Measurements from ENCODE around the gene CAMTA1. TPM values are rescaled to one million over a fixed set of nuclear protein-coding genes. Genes with fewer than 3 reads are reported as not detected.
A peak's percentile ranks its signal among the peaks of the same experiment; 100 is the strongest.

Gene CAMTA1
- total RNA-seq, 5 donors from 2014 or later (not counting 1 experiment from before 2014, with no cell fraction given), result 29.7 to 37.4 (median 34.6) TPM

DNA sequence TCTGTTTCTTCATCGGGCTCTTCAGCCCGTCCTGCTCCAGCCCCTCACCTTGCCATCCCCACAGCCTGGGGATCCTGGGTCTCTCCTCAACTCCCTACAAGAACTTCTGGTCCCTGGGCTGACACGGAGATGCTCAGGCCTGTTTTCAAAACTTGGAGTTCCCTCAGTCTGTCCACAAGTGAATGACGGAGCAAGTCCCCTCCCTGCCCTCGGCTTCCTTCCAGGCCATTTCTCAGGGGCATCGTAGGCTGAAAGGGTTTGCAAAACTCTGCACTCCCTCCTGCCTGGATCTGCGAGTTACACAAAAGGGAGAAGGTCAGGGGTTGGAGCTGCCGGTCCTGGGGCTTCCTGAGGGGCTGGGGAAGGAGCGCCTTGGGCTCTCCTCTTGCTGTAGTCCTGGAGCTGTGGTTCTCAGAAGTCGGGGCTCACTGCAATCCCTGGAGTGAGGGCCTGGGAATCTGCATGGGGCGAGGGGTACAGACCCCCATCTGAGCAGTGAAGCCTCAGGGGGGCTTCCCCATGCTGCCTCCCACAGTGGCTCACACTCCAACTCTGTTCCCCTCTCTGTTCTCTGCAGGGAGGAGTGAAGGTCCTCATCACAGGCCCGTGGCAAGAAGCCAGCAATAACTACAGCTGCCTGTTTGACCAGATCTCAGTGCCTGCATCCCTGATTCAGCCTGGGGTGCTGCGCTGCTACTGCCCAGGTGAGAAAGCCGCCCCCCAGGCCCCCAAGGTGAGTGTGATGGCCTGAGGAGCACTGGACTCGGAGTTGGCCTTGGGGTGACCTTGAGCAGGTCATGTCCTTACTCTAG lies 885.3 kb downstream of the CAMTA1 start:
- Histone ChIP-seq H3K4me3 (ENCODE audit: control insufficient read depth in 1 of 2, extremely low read depth in 1 of 2, low read length in 1 of 2) (no peak overlapping the region), H3K36me3 (ENCODE audit: control insufficient read depth in 2 of 2, extremely low read depth in 1 of 2, insufficient read depth in 1 of 2, low read length in 1 of 2) (no peaks in the 10 kb centered on the region), H3K4me1 (ENCODE audit: control insufficient read depth in 1 of 2, extremely low read depth in 1 of 2, insufficient read depth in 2 of 2, low read length in 2 of 2) (peaks cover 0 to 22% of the 10 kb centered on the region in 2 experiments), H3K27me3 (replicated peaks in 1 of 2; ENCODE audit: control insufficient read depth in 2 of 2, extremely low read depth in 1 of 2, insufficient read depth in 2 of 2, low read length in 1 of 2) (peaks cover 0 to 38% of the 10 kb centered on the region in 2 experiments), H3K27ac (ENCODE audit: low read length) (no peak overlapping the region), H3K9me3 (no peaks in the 10 kb centered on the region)
- Mint-ChIP-seq H3K27ac (no peak overlapping the region), H3K9me3 (no peaks in the 10 kb centered on the region), H3K27me3 (peaks cover 0 to 10% of the 10 kb centered on the region in 2 donors), H3K36me3 (no peaks in the 10 kb centered on the region), H3K4me1 (peaks cover 5 to 20% (median 7%) of the 10 kb centered on the region in 3 donors), H3K4me3 (peak overlapping the region; percentile 13 to 32 (median 31))
- POLR2A ChIA-PET, result interaction anchor here in 1 of 2 donors (0.6 kb wide), 1 partner anchor 641 kb away, joined by 4 read pairs; no protein-coding TSS in a partner anchor
- CTCF ChIA-PET, result interaction anchor here (1.1 to 5.2 kb wide), 4 partner anchors 68 to 85 kb away, joined by 3 to 124 read pairs (median 27); no protein-coding TSS in a partner anchor
- WGBS (ENCODE audit: insufficient coverage), result 82% methylated on average over 12 of the region's 15 CpGs
- DNase-seq (no peak), ATAC-seq (replicated peaks in 1 of 4) (no peak)

DNA sequence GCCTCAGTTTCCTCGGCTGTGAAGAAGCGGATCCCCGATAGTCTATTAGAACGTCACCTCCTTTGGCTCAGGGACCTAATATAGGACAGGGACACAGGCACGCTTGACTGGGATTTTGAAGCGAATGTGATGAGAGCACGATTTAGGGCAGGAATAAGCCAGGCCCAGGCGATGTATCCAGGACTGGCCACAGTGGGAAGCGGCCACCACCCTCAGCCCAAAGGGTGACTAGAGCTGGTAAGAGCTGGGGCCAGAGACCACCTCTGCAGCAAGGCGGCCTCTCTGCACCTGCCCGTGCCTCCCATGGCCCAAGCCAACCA lies 885.9 kb downstream of the CAMTA1 start:
- H3K36me3 Mint-ChIP-seq, result no peaks in the 10 kb centered on the region
- Histone ChIP-seq H3K27me3 (replicated peaks in 1 of 2; ENCODE audit: control insufficient read depth in 2 of 2, extremely low read depth in 1 of 2, insufficient read depth in 2 of 2, low read length in 1 of 2) (peaks cover 0 to 38% of the 10 kb centered on the region in 2 experiments), H3K4me3 (ENCODE audit: control insufficient read depth in 1 of 2, extremely low read depth in 1 of 2, low read length in 1 of 2) (no peak overlapping the region), H3K9me3 (no peaks in the 10 kb centered on the region), H3K27ac (ENCODE audit: low read length) (no peak overlapping the region), H3K4me1 (ENCODE audit: control insufficient read depth in 1 of 2, extremely low read depth in 1 of 2, insufficient read depth in 2 of 2, low read length in 2 of 2) (peaks cover 0 to 22% of the 10 kb centered on the region in 2 experiments), H3K36me3 (ENCODE audit: control insufficient read depth in 2 of 2, extremely low read depth in 1 of 2, insufficient read depth in 1 of 2, low read length in 1 of 2) (no peaks in the 10 kb centered on the region)
- H3K4me1 Mint-ChIP-seq, result peaks cover 5 to 20% (median 7%) of the 10 kb centered on the region in 3 donors
- ChIA-PET CTCF (interaction anchor here (4.4 to 5.2 kb wide), 2 partner anchors 80 to 81 kb away, joined by 42 to 124 read pairs; no protein-coding TSS in a partner anchor), POLR2A (no interaction called here)
- peaks cover 0 to 10% of the 10 kb centered on the region in 2 donors for H3K27me3 Mint-ChIP-seq
- H3K27ac Mint-ChIP-seq, result no peak overlapping the region
- WGBS (ENCODE audit: insufficient coverage), result 91% methylated on average over 9 of the region's 11 CpGs
- DNase-seq (no peak), ATAC-seq (replicated peaks in 1 of 4) (no peak)
- H3K9me3 Mint-ChIP-seq, result no peaks in the 10 kb centered on the region
- H3K4me3 Mint-ChIP-seq, result no peak overlapping the region

DNA sequence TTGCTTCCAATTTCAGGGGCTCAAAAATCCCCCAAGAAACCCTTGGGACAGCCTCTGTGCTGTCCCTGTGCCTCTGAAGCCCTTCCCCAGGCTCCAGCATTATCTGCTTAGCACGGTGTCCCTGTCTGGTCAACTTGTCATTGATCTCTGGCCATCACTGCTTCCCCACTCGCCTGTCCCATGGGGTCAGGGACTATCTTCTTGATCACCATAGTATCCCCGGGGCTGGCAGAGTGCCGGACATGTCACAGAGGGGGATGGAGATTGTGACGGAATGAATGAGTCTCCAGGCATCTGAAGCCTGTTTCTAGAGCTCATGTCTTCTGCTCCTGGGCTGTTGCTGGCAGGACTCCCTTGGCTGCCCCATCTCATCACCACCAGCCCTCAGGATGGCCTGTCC lies 886.4 kb downstream of the CAMTA1 start:
- Mint-ChIP-seq H3K36me3 (no peaks in the 10 kb centered on the region), H3K27me3 (peaks cover 0 to 10% of the 10 kb centered on the region in 2 donors), H3K9me3 (no peaks in the 10 kb centered on the region), H3K4me3 (no peak overlapping the region), H3K27ac (no peak overlapping the region), H3K4me1 (peaks cover 5 to 20% (median 7%) of the 10 kb centered on the region in 3 donors)
- Histone ChIP-seq H3K9me3 (no peaks in the 10 kb centered on the region), H3K4me1 (ENCODE audit: control insufficient read depth in 1 of 2, extremely low read depth in 1 of 2, insufficient read depth in 2 of 2, low read length in 2 of 2) (peaks cover 0 to 22% of the 10 kb centered on the region in 2 experiments), H3K27ac (ENCODE audit: low read length) (no peak overlapping the region), H3K36me3 (ENCODE audit: control insufficient read depth in 2 of 2, extremely low read depth in 1 of 2, insufficient read depth in 1 of 2, low read length in 1 of 2) (no peaks in the 10 kb centered on the region), H3K27me3 (replicated peaks in 1 of 2; ENCODE audit: control insufficient read depth in 2 of 2, extremely low read depth in 1 of 2, insufficient read depth in 2 of 2, low read length in 1 of 2) (peaks cover 0 to 36% of the 10 kb centered on the region in 2 experiments), H3K4me3 (ENCODE audit: control insufficient read depth in 1 of 2, extremely low read depth in 1 of 2, low read length in 1 of 2) (no peak overlapping the region)
- CTCF ChIA-PET, result no interaction called here
- POLR2A ChIA-PET, result no interaction called here
- DNase-seq, result no peak
- ATAC-seq (replicated peaks in 1 of 4), result no peak
- WGBS (ENCODE audit: insufficient coverage), result no CpG with 5 or more reads among the region's 5 CpGs

DNA sequence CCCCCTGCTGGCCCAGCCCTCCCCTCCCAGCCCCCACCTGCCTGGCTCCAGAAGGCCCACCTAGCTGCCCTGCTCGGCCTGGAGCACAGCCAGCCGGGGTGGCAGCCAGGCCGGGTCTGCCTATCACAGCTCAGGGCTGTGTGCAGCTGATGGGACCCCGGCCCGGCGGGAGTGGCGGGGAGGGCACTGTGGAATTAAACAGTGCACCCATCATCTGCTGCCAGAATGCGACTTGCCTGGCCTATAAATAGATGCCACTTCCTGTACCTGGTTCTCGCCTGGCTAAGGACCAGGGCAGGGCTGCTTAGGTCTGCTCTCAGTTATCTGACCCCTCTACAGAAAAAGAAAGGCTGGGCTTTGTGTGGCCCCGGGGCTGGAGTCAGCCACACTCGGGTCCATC lies 887.6 kb downstream of the CAMTA1 start:
- Histone ChIP-seq H3K9me3 (no peaks in the 10 kb centered on the region), H3K4me1 (ENCODE audit: control insufficient read depth in 1 of 2, extremely low read depth in 1 of 2, insufficient read depth in 2 of 2, low read length in 2 of 2) (peaks cover 0 to 18% of the 10 kb centered on the region in 2 experiments), H3K27me3 (replicated peaks in 1 of 2; ENCODE audit: control insufficient read depth in 2 of 2, extremely low read depth in 1 of 2, insufficient read depth in 2 of 2, low read length in 1 of 2) (peaks cover 0 to 30% of the 10 kb centered on the region in 2 experiments), H3K4me3 (ENCODE audit: control insufficient read depth in 1 of 2, extremely low read depth in 1 of 2, low read length in 1 of 2) (no peak overlapping the region), H3K27ac (ENCODE audit: low read length) (no peak overlapping the region), H3K36me3 (ENCODE audit: control insufficient read depth in 2 of 2, extremely low read depth in 1 of 2, insufficient read depth in 1 of 2, low read length in 1 of 2) (no peaks in the 10 kb centered on the region)
- CTCF ChIA-PET, result interaction anchor here (0.6 kb wide), 2 partner anchors 78 to 886 kb away, joined by 4 to 7 read pairs; no protein-coding TSS in a partner anchor
- 40% methylated on average over 10 of the region's 11 CpGs for WGBS (ENCODE audit: insufficient coverage)
- DNase-seq (no peak), ATAC-seq (replicated peaks in 1 of 4) (no peak)
- H3K4me3 Mint-ChIP-seq, result no peak overlapping the region
- H3K36me3 Mint-ChIP-seq, result no peaks in the 10 kb centered on the region
- POLR2A ChIA-PET, result no interaction called here
- H3K27ac Mint-ChIP-seq, result no peak overlapping the region
- no peaks in the 10 kb centered on the region for H3K9me3 Mint-ChIP-seq
- H3K27me3 Mint-ChIP-seq, result peaks cover 0 to 10% of the 10 kb centered on the region in 2 donors
- H3K4me1 Mint-ChIP-seq, result peaks cover 5 to 19% (median 7%) of the 10 kb centered on the region in 3 donors

DNA sequence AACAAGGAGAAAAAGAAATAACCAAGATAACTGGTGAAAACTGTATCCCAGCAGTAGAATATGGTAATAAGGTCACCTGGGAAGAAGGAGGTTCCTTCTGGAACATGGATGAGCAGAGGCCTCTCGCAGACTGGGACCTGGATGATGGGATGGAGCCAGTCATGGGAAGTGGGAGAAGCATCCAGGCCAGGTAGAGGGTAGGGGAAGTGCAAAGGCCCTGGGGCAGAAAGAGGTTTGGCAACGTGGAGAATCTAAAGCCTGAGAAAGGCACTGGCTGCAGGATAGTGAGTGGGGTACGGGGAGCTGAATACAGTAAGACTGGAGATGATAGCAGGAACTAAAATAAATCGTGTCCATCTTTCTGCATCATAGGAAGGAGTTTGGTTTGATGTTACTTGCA lies 889.7 kb downstream of the CAMTA1 start:
- DNase-seq (no peak), ATAC-seq (replicated peaks in 1 of 4) (no peak)
- H3K4me1 Mint-ChIP-seq, result peaks cover 5 to 11% (median 7%) of the 10 kb centered on the region in 3 donors
- no peak overlapping the region for H3K27ac Mint-ChIP-seq
- ChIA-PET POLR2A (interaction anchor here in 1 of 2 donors (0.6 kb wide), 1 partner anchor 29 kb away, joined by 3 read pairs; no protein-coding TSS in a partner anchor), CTCF (no interaction called here)
- H3K27me3 Mint-ChIP-seq, result peaks cover 0 to 9% of the 10 kb centered on the region in 2 donors
- no peak overlapping the region for H3K4me3 Mint-ChIP-seq
- WGBS (ENCODE audit: insufficient coverage), result 81% methylated on average over 4 of the region's 4 CpGs
- Histone ChIP-seq H3K4me3 (ENCODE audit: control insufficient read depth in 1 of 2, extremely low read depth in 1 of 2, low read length in 1 of 2) (no peak overlapping the region), H3K4me1 (ENCODE audit: control insufficient read depth in 1 of 2, extremely low read depth in 1 of 2, insufficient read depth in 2 of 2, low read length in 2 of 2) (peaks cover 0 to 16% of the 10 kb centered on the region in 2 experiments), H3K9me3 (no peaks in the 10 kb centered on the region), H3K27ac (ENCODE audit: low read length) (no peak overlapping the region), H3K36me3 (ENCODE audit: control insufficient read depth in 2 of 2, extremely low read depth in 1 of 2, insufficient read depth in 1 of 2, low read length in 1 of 2) (no peaks in the 10 kb centered on the region), H3K27me3 (replicated peaks in 1 of 2; ENCODE audit: control insufficient read depth in 2 of 2, extremely low read depth in 1 of 2, insufficient read depth in 2 of 2, low read length in 1 of 2) (peaks cover 0 to 34% of the 10 kb centered on the region in 2 experiments)
- H3K9me3 Mint-ChIP-seq, result no peaks in the 10 kb centered on the region
- no peaks in the 10 kb centered on the region for H3K36me3 Mint-ChIP-seq

DNA sequence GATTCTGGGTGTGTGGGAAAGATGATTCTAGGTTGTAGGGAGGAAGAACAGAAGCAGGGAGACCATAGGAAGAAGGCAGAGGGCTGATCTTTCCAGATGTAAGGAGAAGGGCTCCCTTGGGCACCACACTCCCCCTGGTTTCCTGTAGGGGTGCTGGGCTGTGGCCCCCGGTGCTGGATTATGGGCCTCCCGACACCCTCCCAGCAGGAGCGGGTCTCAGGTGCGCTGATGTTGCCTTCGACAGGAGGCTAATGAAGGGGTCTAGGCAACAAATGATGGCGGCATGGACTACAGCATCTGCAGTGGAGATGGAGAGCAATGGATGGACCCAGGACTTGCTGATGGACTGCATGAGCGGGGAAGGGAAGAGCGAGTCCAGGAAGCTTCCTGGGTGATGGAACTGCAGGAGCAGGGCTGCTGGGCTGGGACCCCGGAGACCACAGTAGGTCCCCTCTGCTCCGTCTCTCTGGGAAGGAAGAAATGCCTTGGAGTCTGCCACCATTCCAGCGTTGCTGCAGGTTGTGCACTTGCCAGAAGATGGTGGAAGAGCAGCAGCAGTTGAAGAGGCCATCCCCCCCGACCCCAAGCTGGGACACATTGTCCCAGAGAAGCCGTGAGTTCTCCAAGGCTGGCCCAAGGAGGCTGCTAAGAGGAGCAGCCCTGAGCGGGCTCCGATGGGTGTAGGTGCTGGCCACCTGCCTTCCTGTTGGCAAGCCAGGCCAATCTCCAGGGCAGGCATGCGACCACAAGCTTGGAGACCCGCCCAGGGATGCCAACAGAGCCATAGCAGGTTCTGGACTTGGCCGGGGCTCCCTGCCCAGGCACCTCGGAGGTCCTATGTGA lies 890.4 kb downstream of the CAMTA1 start:
- no peaks in the 10 kb centered on the region for H3K9me3 Mint-ChIP-seq
- H3K36me3 ChIP-seq (ENCODE audit: control insufficient read depth in 2 of 2, extremely low read depth in 1 of 2, insufficient read depth in 1 of 2, low read length in 1 of 2), result no peaks in the 10 kb centered on the region

More for the DNA sequence above, 890.4 kb downstream of the CAMTA1 start:
- DNase-seq (no peak), ATAC-seq (replicated peaks in 1 of 4) (no peak)
- Histone ChIP-seq H3K27me3 (replicated peaks in 1 of 2; ENCODE audit: control insufficient read depth in 2 of 2, extremely low read depth in 1 of 2, insufficient read depth in 2 of 2, low read length in 1 of 2) (peaks cover 0 to 27% of the 10 kb centered on the region in 2 experiments), H3K4me3 (ENCODE audit: control insufficient read depth in 1 of 2, extremely low read depth in 1 of 2, low read length in 1 of 2) (no peak overlapping the region), H3K4me1 (ENCODE audit: control insufficient read depth in 1 of 2, extremely low read depth in 1 of 2, insufficient read depth in 2 of 2, low read length in 2 of 2) (peaks cover 0 to 14% of the 10 kb centered on the region in 2 experiments), H3K9me3 (no peaks in the 10 kb centered on the region), H3K27ac (ENCODE audit: low read length) (no peak overlapping the region)
- Mint-ChIP-seq H3K4me1 (peaks cover 0 to 8% (median 5%) of the 10 kb centered on the region in 3 donors), H3K4me3 (no peak overlapping the region), H3K27me3 (peaks cover 0 to 5% of the 10 kb centered on the region in 2 donors), H3K36me3 (no peaks in the 10 kb centered on the region), H3K27ac (no peak overlapping the region)
- ChIA-PET CTCF (interaction anchor here in 1 of 2 donors (1.6 kb wide), 1 partner anchor 8 kb away, joined by 5 read pairs; no protein-coding TSS in a partner anchor), POLR2A (no interaction called here)
- 77% methylated on average over 17 of the region's 19 CpGs for WGBS (ENCODE audit: insufficient coverage)

Data from T-cell (primary cell).